ENCODE results near the gene CHST8. TPM values are rescaled to one million over a fixed set of nuclear protein-coding genes. Genes with fewer than 3 reads are reported as not detected.

The CHST8 gene
- total RNA-seq, 2 donors from 2014 or later = 2.7 TPM; not detected in 1

DNA sequence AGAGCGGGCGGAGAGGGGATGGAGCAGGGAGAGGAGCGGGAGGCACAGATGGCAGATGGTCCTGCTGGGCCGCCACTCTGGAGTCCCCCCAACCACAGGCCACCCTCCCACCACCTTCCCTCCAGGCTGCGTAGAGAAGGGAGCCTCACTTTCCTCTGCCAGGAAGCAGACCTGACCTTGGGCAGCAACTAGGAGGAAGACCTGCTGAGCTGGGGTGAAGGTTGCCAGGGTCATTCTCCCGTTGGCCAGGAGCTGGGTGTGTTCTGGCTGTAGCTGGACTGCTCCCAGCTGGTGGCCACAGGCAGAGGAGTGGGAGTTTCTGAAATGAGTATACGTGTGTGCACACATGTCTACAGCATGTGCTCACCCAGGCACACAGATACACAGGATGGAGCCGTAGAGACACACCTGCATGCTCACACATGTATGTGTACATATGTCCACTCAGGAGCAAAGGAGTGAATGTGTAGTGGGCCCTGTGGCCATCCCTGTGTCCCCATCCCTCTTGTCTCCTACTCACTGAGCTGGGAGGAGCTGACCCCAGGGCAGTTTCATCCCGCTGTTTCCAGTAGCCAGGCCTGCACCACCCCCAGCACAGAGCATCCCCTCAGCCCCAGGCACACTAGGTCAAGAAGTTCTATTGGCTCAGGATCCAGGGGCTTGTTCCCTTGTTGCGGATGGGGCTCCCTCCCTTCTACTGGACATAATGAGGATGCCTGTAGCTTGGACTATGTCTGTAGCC, 53.0 kb downstream of the CHST8 start:
- H3K4me3 Mint-ChIP-seq = no peak overlapping the region
- ATAC-seq (no peak), DNase-seq (no peak)
- H3K27me3 Mint-ChIP-seq = peaks cover 36% of the 10 kb centered on the region
- no peaks in the 10 kb centered on the region for H3K4me1 Mint-ChIP-seq
- no peak overlapping the region for H3K27ac Mint-ChIP-seq
- H3K9me3 ChIP-seq (ENCODE audit: control insufficient read depth, low read length, poor library complexity, severe bottlenecking) = no peaks in the 10 kb centered on the region
- H3K36me3 Mint-ChIP-seq (ENCODE audit: low read depth) = no peaks in the 10 kb centered on the region

DNA sequence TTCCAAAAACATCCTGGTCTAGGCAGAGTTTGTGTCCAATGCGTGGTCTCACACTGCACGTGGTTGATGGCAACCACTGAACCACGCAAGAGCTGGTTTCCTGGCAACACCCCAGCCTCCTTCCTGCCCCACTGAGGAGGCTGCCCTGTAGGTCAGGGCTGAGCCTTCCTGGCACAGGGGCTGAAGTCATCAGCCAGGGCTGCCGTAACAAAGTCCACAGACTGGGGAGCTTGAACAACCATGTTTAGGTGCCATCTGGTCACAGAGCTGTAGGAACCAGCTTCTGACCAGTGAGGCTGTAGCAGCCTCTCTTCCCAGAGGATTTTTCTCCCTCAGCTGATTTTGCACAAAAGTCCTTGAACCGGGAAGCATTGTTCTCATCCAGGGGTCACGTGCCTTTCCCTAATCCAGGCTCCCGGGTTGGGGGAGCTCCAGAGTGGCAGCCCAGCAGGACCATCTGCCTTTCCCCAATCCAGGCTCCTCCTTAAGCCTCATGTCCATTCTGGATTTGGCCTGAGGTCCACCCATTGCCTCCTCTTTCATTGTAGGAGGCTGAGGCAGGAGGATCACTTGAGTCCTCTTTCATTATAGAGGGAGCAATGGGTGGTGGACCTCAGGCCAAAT, 53.9 kb downstream of the CHST8 start:
- ATAC-seq (no peak), DNase-seq (no peak)
- H3K27ac Mint-ChIP-seq = no peak overlapping the region
- no peaks in the 10 kb centered on the region for H3K36me3 Mint-ChIP-seq (ENCODE audit: low read depth)
- H3K4me3 Mint-ChIP-seq = no peak overlapping the region
- H3K9me3 ChIP-seq (ENCODE audit: control insufficient read depth, low read length, poor library complexity, severe bottlenecking) = no peaks in the 10 kb centered on the region
- H3K4me1 Mint-ChIP-seq = no peaks in the 10 kb centered on the region
- H3K27me3 Mint-ChIP-seq = peaks cover 36% of the 10 kb centered on the region

DNA sequence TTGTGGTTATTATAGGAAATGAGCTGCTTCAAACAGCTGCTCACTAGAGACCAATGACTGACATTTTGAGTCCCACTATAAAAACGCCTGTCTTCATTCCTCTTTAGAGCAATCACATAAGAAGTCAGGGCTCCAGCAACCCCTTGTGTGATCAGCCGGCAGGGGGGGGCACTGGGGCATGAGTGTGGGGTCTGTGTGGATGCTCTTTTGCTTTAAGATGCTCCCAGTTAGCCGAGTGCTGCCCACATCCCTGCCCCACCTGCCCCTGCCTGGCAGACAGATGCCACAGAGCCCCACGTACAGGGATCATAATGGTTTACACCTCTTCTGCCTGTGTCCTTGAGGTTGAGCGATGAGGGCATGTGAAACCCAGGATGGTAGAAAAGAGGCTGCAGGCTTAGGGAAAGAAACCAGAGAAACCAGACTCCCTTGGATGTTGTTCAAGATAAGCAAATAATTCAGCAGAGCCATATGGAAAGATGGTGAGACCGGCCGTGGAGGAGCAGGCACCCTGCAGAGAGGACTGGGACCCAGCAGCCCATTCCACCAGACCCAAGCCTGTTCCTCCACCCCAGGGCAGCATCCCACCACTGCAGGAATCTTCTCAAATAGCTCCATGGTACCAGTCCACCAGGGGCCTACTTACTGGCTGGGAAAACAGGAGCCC, 55.4 kb downstream of the CHST8 start:
- no peak for ATAC-seq
- no peaks in the 10 kb centered on the region for H3K9me3 ChIP-seq (ENCODE audit: control insufficient read depth, low read length, poor library complexity, severe bottlenecking)
- H3K4me1 Mint-ChIP-seq = no peaks in the 10 kb centered on the region

DNA sequence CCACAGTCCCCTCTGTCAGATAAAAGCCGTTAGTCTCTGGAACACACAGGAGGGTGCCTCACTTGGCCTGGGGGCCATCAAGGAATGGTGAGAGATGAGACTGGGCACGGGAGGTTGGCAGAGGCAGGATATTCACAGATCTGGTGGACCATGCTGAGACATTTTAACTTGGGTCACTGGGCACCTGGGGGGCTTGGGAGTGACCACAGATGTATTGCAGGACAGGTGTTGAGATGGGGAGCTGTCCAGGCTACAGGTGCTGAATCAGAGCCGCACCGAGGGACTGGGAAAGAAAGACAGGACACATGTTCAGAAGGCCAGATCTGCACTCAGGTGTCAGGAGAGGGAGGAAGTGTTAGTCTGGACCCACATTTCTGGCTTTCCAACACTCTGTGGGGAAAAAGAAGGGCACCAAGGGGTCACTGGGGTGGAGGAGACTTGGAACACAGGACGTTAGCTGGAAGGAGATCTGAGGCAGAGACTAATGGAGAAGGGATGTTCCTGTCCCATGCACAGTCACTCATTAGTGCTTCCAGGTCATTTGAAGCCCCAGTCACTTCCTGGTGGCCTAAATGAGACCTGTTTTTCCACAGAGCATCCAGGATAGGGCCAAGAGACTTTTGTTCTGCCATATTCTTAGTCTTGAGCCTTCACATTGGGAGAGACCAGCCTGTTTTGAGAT, 56.1 kb downstream of the CHST8 start:
- peaks cover 22% of the 10 kb centered on the region for H3K27me3 Mint-ChIP-seq
- H3K27ac Mint-ChIP-seq = no peak overlapping the region
- H3K4me1 Mint-ChIP-seq = no peaks in the 10 kb centered on the region
- H3K36me3 Mint-ChIP-seq (ENCODE audit: low read depth) = no peaks in the 10 kb centered on the region
- no peaks in the 10 kb centered on the region for H3K9me3 ChIP-seq (ENCODE audit: control insufficient read depth, low read length, poor library complexity, severe bottlenecking)
- ATAC-seq (no peak), DNase-seq (no peak)
- H3K4me3 Mint-ChIP-seq = no peak overlapping the region

More for the DNA sequence above, 55.4 kb downstream of the CHST8 start:
- Mint-ChIP-seq H3K27me3 (peaks cover 28% of the 10 kb centered on the region), H3K27ac (no peak overlapping the region), H3K36me3 (ENCODE audit: low read depth) (no peaks in the 10 kb centered on the region), H3K4me3 (no peak overlapping the region)
- DNase-seq = no peak

DNA sequence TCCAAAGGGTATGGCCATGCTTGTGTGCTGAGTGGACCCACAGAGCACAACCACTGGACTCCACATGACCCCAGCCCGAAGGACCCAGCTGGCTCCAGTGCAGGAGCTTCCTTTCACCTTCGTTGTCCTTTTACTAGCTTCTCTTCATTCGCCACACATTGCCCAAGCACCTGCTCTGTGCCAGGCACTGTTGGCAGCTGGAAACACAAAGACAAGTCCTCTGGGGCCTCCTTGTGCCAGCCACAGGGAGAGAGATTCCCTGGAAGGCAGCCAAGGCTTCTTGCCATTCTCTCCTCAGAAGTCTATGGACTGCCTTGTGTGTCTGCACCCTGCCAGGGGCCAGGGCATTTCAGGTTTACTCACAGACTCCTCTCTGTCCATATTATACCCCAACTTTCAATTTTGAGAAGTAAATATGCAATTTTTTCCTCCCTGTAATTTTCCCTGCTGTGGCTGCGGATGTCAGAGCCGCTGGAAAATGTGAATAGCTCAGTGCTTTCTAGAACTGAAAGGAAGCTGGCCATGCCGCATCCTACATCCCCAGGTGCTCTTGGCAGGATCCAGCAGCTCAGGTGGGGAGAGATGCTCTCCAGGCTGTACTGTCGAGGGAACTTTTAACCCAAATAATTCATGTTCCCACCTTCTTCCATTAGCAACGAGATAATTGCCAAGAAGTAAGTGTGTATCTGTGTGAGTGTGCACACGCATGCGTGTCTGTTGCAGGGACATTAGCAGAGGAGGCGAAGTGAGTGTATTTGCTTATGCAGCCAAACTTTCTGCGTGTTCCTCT, 57.2 kb downstream of the CHST8 start:
- Mint-ChIP-seq H3K27ac (no peak overlapping the region), H3K27me3 (peaks cover 28% of the 10 kb centered on the region), H3K4me3 (no peak overlapping the region), H3K4me1 (no peaks in the 10 kb centered on the region), H3K36me3 (ENCODE audit: low read depth) (no peaks in the 10 kb centered on the region)
- no peak for ATAC-seq
- DNase-seq = no peak
- H3K9me3 ChIP-seq (ENCODE audit: control insufficient read depth, low read length, poor library complexity, severe bottlenecking) = no peaks in the 10 kb centered on the region

DNA sequence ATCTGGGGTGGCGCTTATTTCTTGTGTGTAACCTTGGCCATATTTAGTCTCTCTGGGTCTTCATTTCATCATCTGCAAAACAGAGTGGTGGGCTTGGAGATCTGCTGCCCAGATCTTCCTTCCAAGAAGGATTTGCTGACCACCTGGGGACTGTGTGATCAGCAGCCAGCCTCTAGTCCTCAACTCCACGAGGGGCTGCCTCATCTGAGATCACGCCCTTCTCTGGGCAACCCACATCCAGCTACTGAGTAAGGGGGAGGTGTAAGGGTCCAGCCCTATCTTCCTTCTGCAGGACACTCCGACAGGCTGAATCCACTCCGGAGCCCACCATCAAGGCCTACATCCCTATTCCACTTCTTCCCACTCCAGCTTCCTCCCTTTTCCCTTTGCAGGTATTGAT, 57.9 kb downstream of the CHST8 start:
- no peaks in the 10 kb centered on the region for H3K4me1 Mint-ChIP-seq
- peaks cover 28% of the 10 kb centered on the region for H3K27me3 Mint-ChIP-seq
- H3K36me3 Mint-ChIP-seq (ENCODE audit: low read depth) = no peaks in the 10 kb centered on the region

DNA sequence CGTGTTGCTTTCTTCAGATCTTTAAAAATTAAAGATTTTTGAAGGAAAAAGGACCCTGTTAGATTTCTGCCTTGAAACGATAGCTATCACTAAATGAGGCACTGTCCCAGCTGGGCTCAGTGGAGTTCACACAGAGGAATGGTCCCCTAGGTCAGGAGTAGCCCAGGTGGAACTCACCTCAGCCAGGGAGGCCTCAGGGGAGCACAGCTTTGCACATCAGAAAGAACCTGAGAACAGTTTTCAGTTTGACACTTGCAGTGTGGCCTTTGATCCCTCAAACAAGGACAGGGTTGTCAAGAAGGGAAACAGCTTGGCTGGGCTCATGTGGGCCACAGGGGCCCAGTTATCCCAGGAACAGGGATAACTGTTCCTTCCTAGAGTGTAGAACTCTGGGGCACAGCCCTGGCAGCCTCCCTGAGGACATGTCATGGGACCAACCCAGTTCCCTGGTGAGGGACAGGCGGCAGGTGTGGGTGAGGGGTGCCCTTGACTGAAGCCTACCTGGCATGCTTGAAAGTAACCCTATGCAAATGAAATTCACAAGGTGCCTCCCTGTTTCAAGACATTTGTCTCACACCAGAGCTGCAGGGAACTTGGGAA, 59.4 kb downstream of the CHST8 start:
- Mint-ChIP-seq H3K27me3 (peaks cover 29% of the 10 kb centered on the region), H3K4me3 (no peak overlapping the region), H3K36me3 (ENCODE audit: low read depth) (no peaks in the 10 kb centered on the region), H3K4me1 (no peaks in the 10 kb centered on the region), H3K27ac (no peak overlapping the region)
- no peak for ATAC-seq
- H3K9me3 ChIP-seq (ENCODE audit: control insufficient read depth, low read length, poor library complexity, severe bottlenecking) = no peaks in the 10 kb centered on the region
- DNase-seq = no peak

More for the DNA sequence above, 57.9 kb downstream of the CHST8 start:
- DNase-seq (no peak), ATAC-seq (no peak)
- no peak overlapping the region for H3K4me3 Mint-ChIP-seq
- H3K9me3 ChIP-seq (ENCODE audit: control insufficient read depth, low read length, poor library complexity, severe bottlenecking) = no peaks in the 10 kb centered on the region
- no peak overlapping the region for H3K27ac Mint-ChIP-seq

DNA sequence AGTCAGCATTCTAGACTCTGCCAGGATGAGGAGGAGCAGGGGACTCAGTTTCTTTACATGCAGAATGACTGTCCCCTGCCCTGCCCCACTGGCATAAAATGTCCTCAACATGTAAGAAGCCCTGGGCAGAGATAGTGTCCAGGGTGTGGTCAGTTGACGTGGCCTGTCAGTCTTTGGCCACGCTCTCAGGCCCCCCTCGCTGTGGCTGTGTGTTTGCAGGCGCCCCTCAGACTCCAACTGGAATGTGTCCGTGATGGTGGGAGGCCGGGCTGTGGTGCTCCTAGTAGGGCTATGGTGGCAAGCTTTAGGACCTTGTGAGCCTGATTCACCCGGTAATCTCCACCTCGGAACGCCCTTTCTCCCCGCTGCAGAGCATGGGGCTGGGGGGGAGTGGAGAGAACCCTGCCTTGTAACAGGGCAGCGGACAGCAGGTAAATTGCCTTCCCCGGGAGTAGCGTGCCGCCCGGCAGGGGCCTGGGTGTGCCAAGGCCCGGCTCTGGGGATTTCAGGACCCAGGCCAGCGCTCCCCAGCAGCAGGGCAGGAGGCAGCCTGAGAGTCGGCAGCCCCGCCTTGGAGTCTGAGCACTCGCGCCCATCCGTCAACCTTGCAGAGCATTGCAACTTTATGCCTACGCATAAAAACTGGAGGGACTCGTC, 62.3 kb downstream of the CHST8 start:
- no peak for DNase-seq
- Mint-ChIP-seq H3K27ac (no peak overlapping the region), H3K4me3 (no peak overlapping the region), H3K27me3 (peaks cover 47% of the 10 kb centered on the region), H3K36me3 (ENCODE audit: low read depth) (no peaks in the 10 kb centered on the region), H3K4me1 (no peaks in the 10 kb centered on the region)
- ATAC-seq = no peak
- H3K9me3 ChIP-seq (ENCODE audit: control insufficient read depth, low read length, poor library complexity, severe bottlenecking) = no peaks in the 10 kb centered on the region

DNA sequence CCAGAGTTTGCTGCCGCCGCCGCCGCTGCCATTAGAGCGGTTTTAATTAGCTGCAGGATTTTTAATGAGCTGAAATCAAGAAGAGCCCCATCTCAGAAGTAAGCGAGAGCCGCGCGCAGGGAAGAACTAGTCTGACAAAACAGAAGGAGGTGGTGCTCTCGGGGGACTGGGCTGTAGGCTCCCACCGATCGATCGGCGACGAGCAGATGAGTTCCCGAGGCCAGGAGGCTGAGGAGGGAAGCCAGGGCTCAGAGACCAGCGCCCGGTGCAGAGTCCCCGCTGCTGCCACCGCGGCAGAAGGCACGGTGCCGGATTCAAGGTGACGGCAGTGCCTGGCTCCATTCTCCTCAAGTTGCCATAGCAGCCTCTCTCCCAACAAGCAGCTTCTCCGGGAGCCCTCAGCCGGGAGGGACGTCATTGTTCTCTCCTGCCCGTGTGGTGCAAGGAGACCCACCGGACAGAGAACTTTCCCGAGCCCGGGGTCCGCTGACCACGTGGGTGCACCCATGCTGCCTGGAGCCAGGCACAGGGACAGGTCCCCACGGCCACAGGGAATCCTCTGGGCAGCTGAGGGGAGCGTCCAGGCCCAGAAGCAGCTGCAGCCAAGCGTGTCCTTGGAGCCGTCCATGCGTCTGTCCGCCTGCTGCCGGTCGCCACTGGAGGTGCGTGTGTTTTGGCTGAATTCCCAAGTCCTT, 62.9 kb downstream of the CHST8 start:
- Mint-ChIP-seq H3K36me3 (ENCODE audit: low read depth) (no peaks in the 10 kb centered on the region), H3K4me3 (no peak overlapping the region), H3K27me3 (peaks cover 52% of the 10 kb centered on the region), H3K4me1 (no peaks in the 10 kb centered on the region), H3K27ac (no peak overlapping the region)
- no peak for DNase-seq
- ATAC-seq = no peak
- H3K9me3 ChIP-seq (ENCODE audit: control insufficient read depth, low read length, poor library complexity, severe bottlenecking) = no peaks in the 10 kb centered on the region

DNA sequence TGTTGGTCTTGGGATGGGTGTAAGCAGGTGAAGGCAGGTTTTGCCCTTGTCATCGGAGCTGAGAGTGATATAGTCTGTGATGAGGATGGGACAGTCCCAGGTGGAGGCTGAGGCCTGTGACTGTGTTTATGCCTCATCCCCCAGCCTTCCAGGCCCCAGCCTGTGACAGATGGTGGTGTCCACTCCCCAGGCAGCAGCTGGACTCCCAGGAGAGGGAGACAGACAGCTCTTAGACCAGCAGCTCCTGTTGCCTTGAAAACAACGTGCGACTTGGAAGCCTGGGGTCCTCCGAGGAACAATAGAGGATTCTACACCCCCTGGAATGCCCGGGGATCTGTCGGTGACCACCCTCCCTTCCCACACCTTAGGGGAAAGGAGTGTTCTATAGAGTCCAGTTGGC, 63.8 kb downstream of the CHST8 start:
- Mint-ChIP-seq H3K4me1 (no peaks in the 10 kb centered on the region), H3K27me3 (peaks cover 60% of the 10 kb centered on the region), H3K36me3 (ENCODE audit: low read depth) (no peaks in the 10 kb centered on the region), H3K4me3 (no peak overlapping the region), H3K27ac (no peak overlapping the region)
- DNase-seq (no peak), ATAC-seq (no peak)
- H3K9me3 ChIP-seq (ENCODE audit: control insufficient read depth, low read length, poor library complexity, severe bottlenecking) = no peaks in the 10 kb centered on the region

DNA sequence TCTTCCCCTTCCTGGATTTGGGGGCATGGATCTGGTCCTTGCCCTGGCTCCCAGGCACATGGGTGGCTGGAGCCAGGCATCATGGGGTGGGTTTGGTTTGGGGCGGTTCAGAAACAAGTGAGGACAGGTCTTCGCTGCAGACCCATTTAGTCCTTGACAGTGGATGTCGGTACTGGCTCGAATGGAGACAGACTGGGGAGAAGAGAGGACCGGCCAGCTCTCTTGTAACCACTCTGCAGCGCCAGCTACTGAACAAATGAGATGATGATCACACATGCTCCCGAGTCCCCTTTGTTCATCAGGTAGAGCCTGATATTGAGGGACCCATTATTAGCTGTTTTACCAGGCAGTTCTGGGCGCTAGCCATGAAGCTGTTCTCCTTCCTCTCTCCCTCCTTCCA, 64.5 kb downstream of the CHST8 start:
- ATAC-seq (no peak), DNase-seq (no peak)
- Mint-ChIP-seq H3K27me3 (peaks cover 65% of the 10 kb centered on the region), H3K4me3 (no peak overlapping the region), H3K36me3 (ENCODE audit: low read depth) (no peaks in the 10 kb centered on the region), H3K4me1 (no peaks in the 10 kb centered on the region), H3K27ac (no peak overlapping the region)
- H3K9me3 ChIP-seq (ENCODE audit: control insufficient read depth, low read length, poor library complexity, severe bottlenecking) = no peaks in the 10 kb centered on the region

Measured in T-helper 17 cell (primary cell).